NCI-H1105 (cell line): ENCODE data around the gene TMEM263.
"Not testable (repeated sequence)": the region's sequence is repeated elsewhere in the genome, so short reads cannot be mapped to it uniquely, and the experiment has no call there.

Source experiments
- DNase-seq: peaks from one replicate; lab custom pipeline; 2025; lab: John Stamatoyannopoulos, UW

Gene TMEM263

DNA sequence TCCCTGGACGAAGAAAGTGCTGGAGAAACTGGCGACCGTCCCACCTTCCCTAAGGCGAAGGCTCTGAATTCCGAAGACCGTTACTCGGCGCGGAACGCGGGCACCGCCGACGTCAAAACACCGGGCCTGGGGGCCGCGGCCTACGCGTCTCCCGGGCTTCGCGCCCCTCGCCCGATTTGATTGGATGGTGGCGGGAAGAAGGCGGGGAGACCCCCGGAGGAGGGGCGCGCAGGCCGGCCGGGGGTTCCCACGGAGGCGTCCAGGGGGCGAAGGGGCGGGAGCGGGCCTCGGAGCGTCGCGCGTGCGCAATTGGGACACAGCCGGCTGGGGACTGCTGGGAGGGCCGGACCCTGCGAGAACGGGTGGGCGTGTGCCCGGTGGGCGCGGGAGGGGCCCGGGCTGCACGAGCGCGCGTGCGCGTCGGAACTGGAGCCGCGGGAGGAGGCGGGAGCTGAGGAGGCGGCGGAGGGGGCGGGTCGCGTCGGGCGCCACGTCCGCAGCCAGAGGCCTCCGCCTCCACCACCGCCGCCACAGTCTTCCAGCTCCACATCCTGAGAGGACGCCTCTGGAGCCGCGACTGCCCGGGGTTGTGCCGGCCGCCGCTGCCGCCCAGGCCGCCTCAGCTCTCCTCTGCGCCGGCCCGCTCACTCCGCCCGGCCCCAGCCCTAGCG, at the start of gene TMEM263:
Gene TMEM263, plus strand, starts transcription at position 531 of the 671 bp plus-strand sequence. CDS start 11,210 bp downstream, outside the sequence.
- DNase-seq, result peak; percentile 97

DNA sequence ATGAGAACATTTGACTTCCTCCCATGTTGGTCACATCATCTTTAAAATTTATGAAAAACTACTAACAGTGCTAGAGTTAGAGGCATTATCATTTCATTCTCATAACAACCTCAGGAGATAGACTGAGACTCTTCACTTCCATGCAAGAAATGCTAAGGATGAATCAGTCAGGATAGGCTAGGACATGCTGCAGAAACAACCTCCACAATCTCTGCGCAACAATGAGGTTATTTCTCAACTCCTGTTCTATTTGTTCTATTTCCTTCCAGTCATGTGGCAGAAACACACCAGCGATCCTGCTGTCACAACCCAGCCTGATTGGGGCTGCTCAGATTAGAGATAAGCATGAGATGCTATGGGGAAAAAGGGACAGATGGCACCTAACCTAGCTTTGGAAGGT, 49.0 kb upstream of the TMEM263 start:
- DNase-seq, result no peak

- DNase-seq, result no peak
Observed at GRCh38 chr12:106907411-106907810, 48.3 kb upstream of the TMEM263 start.

GRCh38 chr12:106907846-106908245, 47.9 kb upstream of the TMEM263 start:
- no peak for DNase-seq

GRCh38 chr12:106908561-106908960, 47.1 kb upstream of the TMEM263 start:
- DNase-seq, result no peak

DNA sequence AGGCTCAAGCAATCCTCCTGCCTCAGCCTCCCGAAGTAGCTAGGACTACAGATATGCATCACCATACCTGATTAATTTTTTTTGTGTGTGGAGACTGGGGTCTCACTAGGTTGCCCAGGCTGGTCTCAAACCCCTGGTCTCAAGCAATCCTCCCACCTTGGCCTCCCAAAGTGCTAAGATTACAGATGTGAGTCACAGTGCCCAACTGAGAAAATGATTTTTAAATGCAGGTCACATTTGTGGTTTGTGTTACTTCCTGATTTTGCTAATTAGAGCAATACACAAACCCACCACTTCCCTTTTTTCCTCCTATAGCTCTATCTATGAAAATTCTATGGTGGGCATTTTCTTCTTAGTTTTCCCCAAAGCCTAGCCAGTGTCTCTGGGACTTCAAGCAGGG, 45.5 kb upstream of the TMEM263 start:
- no peak for DNase-seq

DNA sequence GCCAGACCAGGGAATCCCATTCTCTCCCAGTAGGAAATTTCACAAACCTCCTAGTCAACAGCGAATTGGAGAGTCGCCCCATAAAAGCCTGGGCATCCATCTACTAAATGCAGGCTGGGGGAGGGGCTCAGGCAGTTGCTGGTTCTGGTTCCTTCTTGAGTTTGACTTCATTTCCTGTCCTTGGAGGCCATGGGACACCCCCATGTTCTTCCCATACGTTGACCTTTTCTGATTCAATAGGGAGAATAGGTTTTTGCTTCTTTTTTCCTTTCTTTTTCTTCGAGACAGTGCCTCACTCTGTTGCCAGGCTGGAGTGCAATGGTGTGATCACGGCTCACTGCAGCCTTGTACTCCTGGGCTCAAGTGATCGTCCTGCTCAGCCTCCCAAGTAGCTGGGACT, 44.1 kb upstream of the TMEM263 start:
- no peak for DNase-seq

DNA sequence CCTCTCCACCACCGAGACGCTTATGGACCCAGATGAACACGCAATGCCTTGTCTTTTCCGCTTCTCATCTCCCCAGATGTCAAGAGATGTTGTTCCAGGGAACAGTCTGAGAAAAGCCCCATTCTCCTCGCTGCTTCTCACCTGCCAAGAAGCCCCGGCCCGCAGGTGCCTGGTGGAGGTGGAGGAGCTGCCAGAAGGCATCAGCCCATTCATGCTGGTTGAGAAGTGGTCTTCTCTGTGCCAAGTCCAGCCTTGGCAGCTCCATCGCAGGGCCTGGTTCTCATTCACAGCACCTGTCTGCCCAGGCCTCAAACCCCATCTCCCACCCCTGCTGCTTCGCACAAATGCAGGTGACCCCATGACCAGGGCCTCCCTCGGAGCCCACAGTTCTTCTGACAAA, 42.3 kb upstream of the TMEM263 start:
- no peak for DNase-seq

GRCh38 chr12:106914796-106915634, 40.7 kb upstream of the TMEM263 start:
- no peak for DNase-seq

DNA sequence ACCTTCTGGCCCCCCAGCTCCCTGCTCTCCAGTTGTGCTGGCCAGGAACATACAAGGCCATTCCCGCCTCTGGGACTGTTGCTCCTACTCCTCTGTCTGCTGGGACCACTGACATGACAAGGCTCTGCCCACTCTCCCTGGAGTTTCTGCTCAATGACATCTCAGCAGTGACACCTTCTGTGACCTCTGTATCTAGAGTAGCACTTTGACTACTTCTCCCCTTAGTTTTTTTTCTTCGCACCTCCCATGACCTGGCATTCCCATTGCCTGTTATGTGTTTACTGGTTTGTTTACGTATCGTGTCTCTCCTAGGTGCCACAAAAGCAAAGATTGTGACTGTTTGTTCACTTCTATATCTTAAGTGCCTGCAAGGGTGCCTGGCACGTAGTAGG, 40.1 kb upstream of the TMEM263 start:
- no peak for DNase-seq

- DNase-seq, result no peak
Observed at GRCh38 chr12:106917503-106917902, 38.2 kb upstream of the TMEM263 start.

DNA sequence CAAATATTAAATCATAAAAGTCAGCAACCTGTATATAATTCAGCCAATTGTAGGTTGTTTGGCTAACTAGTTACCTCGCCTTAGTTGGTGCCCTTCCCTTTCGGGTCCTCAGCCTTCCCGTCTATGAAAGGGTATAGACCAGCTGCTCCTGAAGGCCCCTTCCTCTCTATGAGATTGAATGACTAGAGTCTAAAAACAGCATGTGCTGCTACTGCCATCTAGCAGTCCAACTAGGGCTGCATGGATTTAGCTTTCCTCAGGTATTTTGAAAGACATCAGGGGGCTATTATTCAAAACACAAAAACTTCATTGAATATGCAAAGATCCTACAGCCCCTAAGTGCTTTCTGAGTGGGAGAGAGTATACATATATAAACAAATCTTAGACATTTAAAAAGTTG, 37.0 kb upstream of the TMEM263 start:
- DNase-seq, result peak; percentile 69

DNA sequence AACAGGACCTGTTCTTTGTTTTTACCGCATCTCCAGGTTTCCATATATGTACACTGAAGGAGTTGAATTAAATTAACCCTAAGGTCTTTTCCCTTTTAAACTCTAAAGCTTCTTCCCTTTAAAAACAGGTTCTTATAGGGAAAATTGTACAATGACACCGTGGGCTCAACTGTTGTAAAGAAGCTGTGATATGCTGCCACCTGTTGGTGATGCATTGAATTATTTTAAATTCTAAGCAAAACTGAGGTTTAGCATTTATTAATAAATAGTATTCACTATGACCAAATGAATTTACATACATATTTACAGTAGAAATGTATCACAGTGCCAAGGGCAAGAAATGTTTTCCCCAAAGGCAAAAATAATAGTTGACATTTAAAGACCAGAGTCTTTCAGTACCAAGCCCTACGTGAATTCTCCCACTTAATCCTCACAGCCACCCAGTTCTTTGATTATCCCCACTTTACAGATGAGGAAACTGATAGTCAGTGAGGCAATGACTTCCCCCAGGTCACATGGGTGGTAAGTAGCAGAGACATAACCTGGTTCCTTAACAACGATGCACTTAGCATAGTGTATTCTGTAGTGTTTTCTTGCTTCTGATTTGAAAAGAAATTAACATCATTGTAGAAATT, 35.7 kb upstream of the TMEM263 start:
- peak; percentile 56 for DNase-seq

DNA sequence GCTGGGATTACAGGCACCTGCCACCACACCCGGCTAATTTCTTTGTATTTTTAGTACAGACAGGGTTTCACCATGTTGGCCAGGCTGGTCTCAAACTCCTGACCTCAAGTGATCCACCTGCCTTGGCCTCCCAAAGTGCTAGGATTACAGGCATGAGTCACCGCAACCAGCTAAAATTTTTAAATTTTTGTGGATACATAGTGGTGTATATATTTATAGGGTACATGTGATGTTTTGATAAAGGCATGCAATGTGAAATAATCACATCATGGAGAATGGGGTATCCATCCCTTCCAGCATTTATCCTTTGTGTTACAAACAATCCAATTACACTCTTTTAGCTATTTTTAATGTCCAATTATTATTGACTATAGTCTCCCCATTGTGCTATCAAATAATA, 33.7 kb upstream of the TMEM263 start:
- DNase-seq, result not testable (repeated sequence)

DNA sequence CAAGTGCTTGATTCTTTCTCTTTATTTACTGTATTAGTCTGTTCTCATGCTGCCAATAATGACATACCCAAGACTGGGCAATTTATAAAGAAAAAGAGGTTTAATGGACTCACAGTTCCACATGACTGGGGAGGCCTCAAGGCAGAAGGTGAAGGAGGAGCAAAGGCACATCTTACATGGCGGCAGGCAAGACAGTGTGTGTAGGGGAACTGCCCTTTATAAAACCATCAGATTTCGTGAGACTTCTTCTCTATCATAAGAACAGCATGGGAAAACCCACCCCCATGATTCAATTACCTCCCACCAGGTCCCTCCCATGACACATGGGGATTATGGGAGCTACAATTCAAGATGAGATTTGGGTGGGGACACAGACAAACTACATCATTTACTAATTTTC, 32.1 kb upstream of the TMEM263 start:
- not testable (repeated sequence) for DNase-seq

GRCh38 chr12:106924268-106924861, 31.3 kb upstream of the TMEM263 start:
- DNase-seq, result no peak

DNA sequence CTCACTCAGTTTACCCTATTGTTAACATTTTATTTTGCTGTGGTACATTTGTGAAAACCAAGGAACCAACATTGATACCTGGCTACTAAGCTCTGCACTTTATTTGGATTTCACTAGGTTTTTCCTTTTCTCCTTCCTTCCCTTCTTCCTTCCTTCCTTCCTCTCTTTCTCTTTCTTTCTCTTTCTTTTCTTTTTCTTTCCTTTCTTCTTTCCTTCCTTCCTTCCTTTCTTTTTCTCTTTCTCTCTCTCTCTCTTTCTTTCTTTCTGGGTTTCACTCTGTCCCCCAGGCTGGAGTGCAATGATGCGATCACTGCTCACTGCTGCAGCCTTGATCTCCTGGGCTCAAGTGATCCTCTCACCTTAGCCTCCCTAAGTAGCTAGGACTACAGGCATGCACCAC, 29.1 kb upstream of the TMEM263 start:
- DNase-seq, result no peak

DNA sequence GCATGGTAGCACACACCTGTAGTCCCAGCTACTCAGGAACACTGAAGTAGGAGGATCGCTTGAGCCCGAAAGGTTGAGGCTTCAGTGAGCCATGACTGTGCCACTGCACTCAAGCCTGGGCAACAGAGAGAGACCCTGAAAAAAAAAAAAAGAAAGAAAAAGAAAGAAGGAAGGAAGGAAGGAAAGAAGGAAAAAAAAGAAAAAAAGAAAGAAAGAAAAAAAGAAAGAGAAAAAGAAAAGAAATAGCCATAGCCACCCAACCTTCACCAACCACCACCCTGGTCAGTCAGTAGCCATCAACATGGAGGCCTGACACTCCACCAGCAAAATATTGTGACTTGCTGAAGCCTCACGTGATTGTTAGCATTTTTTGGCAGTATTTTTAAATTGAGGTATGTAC, 21.4 kb upstream of the TMEM263 start:
- no peak for DNase-seq

DNA sequence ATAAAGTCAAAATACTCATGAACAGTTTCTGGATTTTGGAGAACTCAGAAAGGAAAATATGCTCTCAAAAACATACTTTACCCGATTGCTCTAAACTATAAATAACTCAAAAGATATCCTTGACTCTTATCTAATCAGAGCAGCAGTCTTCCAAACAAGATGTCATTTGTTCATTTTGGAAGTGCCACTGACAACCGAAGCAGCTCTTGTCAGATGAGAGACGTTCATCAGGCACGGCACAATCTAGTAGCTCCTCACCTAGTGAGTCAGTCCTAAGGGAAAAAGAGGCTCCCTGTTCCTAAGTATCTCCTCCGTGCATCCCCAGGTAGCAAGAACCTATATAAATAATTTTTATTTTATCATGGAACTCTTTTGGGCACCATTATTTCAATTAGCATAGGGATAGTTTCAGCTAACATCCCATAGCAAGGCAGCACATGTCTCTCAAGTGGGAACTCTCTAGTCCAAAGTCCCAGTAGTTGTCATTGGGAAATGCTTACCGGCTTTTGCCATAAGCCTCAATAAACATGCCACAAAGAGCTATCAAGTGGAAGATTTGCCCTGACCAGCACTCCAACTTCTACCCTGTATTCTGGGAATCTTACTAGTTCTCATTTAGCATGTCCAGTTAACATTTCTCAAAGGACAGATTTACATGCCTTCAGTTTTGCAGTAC, 14.1 kb upstream of the TMEM263 start:
- no peak for DNase-seq

- DNase-seq, result no peak
Observed at GRCh38 chr12:106942775-106943174, 12.9 kb upstream of the TMEM263 start.

GRCh38 chr12:106945261-106945851, 10.4 kb upstream of the TMEM263 start:
- DNase-seq, result no peak

- DNase-seq, result no peak
Observed at GRCh38 chr12:106947461-106947860, 8.2 kb upstream of the TMEM263 start.
